Transverse colon (tissue), 4 donors: ENCODE results near the gene RGS3. TPM values are rescaled to one million over a fixed set of nuclear protein-coding genes. Genes with fewer than 3 reads are reported as not detected.

Experiments
- DNase-seq: peaks from one replicate; pipeline ENCODE4 v3.0.0-alpha.2; 2019
- H3K27ac ChIP-seq, 4 donors: fragments of 200-600 bp; sonication (generic); 2 replicates each; pipeline ENCODE4 v1.5.1; 2016 to 2018; ENCODE audit warnings: inconsistent platforms in 4 of 4
- H3K27me3 ChIP-seq: fragments of 200-600 bp; sonication (generic); 2 replicates; pipeline ENCODE4 v1.5.1; 2017; ENCODE audit warnings: inconsistent platforms
- H3K36me3 ChIP-seq, 4 donors: fragments of 200-600 bp; sonication (generic); 2 replicates each; pipeline ENCODE4 v1.5.1; 2017 to 2019; ENCODE audit warnings: inconsistent platforms in 4 of 4
- H3K4me1 ChIP-seq, 4 donors: fragments of 200-600 bp; sonication (generic); 2 replicates each; pipeline ENCODE4 v1.5.1; 2017 to 2020; ENCODE audit warnings: inconsistent platforms in 4 of 4
- H3K4me3 ChIP-seq, 4 donors: fragments of 200-600 bp; sonication (generic); 1 replicate in 1 of 4; 2 replicates in 3 of 4; pipeline versions ENCODE4 v1.5.1 to v1.6.1; 2017 to 2019; ENCODE audit warnings: inconsistent platforms in 4 of 4
- H3K9me3 ChIP-seq, 2 donors: fragments of 200-600 bp; sonication (generic); 2 replicates each; pipeline ENCODE4 v1.5.1; 2017 to 2019; ENCODE audit warnings: inconsistent platforms in 2 of 2
- CTCF ChIP-seq, 5 experiments: fragments of 200-600 bp in 3 of 5; fragments of 450-650 bp in 2 of 5; sonication (generic) in 3 of 5; IDR thresholded peaks; 1 replicate in 2 of 5; 2 replicates in 3 of 5; pipeline ENCODE4 v1.5.1; 2016 to 2017; ENCODE audit warnings: antibody characterized with exemption in 5 of 5, inconsistent platforms in 3 of 5, mild to moderate bottlenecking in 2 of 5, moderate library complexity in 1 of 5
- EP300 ChIP-seq: sonication (generic); formaldehyde crosslinking; IDR thresholded peaks from one replicate; pipeline ENCODE4 v1.6.1; 2017; ENCODE audit warnings: antibody characterized with exemption, low read depth
- POLR2A ChIP-seq: fragments of 450-650 bp; IDR thresholded peaks from one replicate; pipeline ENCODE4 v1.6.1; 2016; ENCODE audit warnings: antibody characterized with exemption, mild to moderate bottlenecking, moderate library complexity
- POLR2AphosphoS5 ChIP-seq, 3 donors: sonication (generic); formaldehyde crosslinking; IDR thresholded peaks; one replicate each; pipeline ENCODE4 v1.6.1; 2016; ENCODE audit warnings: antibody characterized with exemption in 3 of 3
- WGBS, 2 donors: methylation state at CpG; one replicate each; pipeline ENCODE4 v1.1.5; 2018; ENCODE audit warnings: low coverage in 1 of 2; 5-methylcytosine and 5-hydroxymethylcytosine counted together
- in situ Hi-C, 4 donors: fragments of 200-750 bp; cut with MboI; loops; one replicate each; pipeline versions ENCODE4 v1.15.0 to v1.15.1; 2017; ENCODE audit warnings: low sequenced_read_pairs in 3 of 4, low pct_ligation_motif_present in 1 of 4, low pct_unique_long_range_greater_than_20kb in 1 of 4
- intact Hi-C: fragments of 100-400 bp; cut with DNase I; formaldehyde crosslinking; loops from one replicate; pipeline ENCODE4 v1.15.1; 2023; ENCODE audit warnings: low total_unique reads
- total RNA-seq, 4 donors: library from RNA; depleted of rRNA; stranded (reverse); fragments of >200 nt; gene quantifications; one replicate each; pipeline ENCODE4 v1.1.0, GENCODE V29; 2016

The RGS3 gene
- total RNA-seq, 4 donors from 2014 or later: 62.7 to 150 (median 80.9) TPM

- no peak overlapping the region for H3K4me3 ChIP-seq
- TF ChIP-seq POLR2AphosphoS5 (IDR thresholded peaks at IDR 0.05) (no peak), CTCF (IDR thresholded peaks at IDR 0.05) (no peak), EP300 (no peak), POLR2A (no peak)
- in situ Hi-C loops (no loop called here), intact Hi-C loops (no loop called here)
- DNase-seq: peak; percentile 80
- no peaks in the 10 kb centered on the region for H3K9me3 ChIP-seq
- H3K27me3 ChIP-seq: no peaks in the 10 kb centered on the region
- H3K4me1 ChIP-seq: peaks cover 34 to 56% (median 45%) of the 10 kb centered on the region in 4 donors
- 31% methylated on average over 5 of the region's 5 CpGs; no CpG with 5 or more reads in 1 of the 2 donors for WGBS, 2 donors
- H3K27ac ChIP-seq: peak overlapping the region; percentile 75 to 85 (median 80)
- peaks cover 0 to 3% (median 0%) of the 10 kb centered on the region in 4 donors for H3K36me3 ChIP-seq
Observed at GRCh38 chr9:113578882-113579282, 115.4 kb downstream of the RGS3 start.

GRCh38 chr9:113579283-113580040 lies 115.9 kb downstream of the RGS3 start:
- H3K4me3 ChIP-seq: no peak overlapping the region
- H3K36me3 ChIP-seq: peaks cover 0 to 9% (median 2%) of the 10 kb centered on the region in 4 donors
- H3K9me3 ChIP-seq: no peaks in the 10 kb centered on the region
- no peaks in the 10 kb centered on the region for H3K27me3 ChIP-seq
- in situ Hi-C loops (loop anchor here in 2 of 4 donors (5.0 to 10.0 kb wide), 2 partner anchors 125 to 132 kb away; no protein-coding TSS in a partner anchor), intact Hi-C loops (loop anchor here (2.0 kb wide), 1 partner anchor 69 kb away; no protein-coding TSS in a partner anchor)
- DNase-seq: peak; percentile 51
- peak overlapping the region; percentile 75 to 85 (median 80) for H3K27ac ChIP-seq
- WGBS, 2 donors: 34 to 53% methylated on average over 2 to 5 of the region's 5 CpGs
- TF ChIP-seq EP300: no peak
- no peak for TF ChIP-seq POLR2AphosphoS5 (IDR thresholded peaks at IDR 0.05)
- TF ChIP-seq CTCF (IDR thresholded peaks at IDR 0.05): no peak
- no peak for TF ChIP-seq POLR2A
- H3K4me1 ChIP-seq: peaks cover 34 to 56% (median 45%) of the 10 kb centered on the region in 4 donors

GRCh38 chr9:113580041-113580953 lies 116.8 kb downstream of the RGS3 start:
- Histone ChIP-seq H3K4me1 (peaks cover 34 to 56% (median 45%) of the 10 kb centered on the region in 4 donors), H3K27me3 (no peaks in the 10 kb centered on the region), H3K27ac (peak overlapping the region; percentile 75 to 85 (median 80)), H3K9me3 (no peaks in the 10 kb centered on the region), H3K36me3 (peaks cover 0 to 9% (median 2%) of the 10 kb centered on the region in 4 donors), H3K4me3 (no peak overlapping the region)
- intact Hi-C loops (loop anchor here (2.0 kb wide), 1 partner anchor 69 kb away; no protein-coding TSS in a partner anchor), in situ Hi-C loops (loop anchor here in 2 of 4 donors (5.0 to 10.0 kb wide), 2 partner anchors 125 to 133 kb away; no protein-coding TSS in a partner anchor)
- peak; percentile 81 for DNase-seq
- TF ChIP-seq EP300: no peak
- TF ChIP-seq POLR2AphosphoS5 (IDR thresholded peaks at IDR 0.05): peak in 1 of 3 donors; percentile 12
- peak in 1 of 5 experiments; percentile 17 for TF ChIP-seq CTCF (IDR thresholded peaks at IDR 0.05)
- TF ChIP-seq POLR2A: no peak
- WGBS, 2 donors: 43 to 82% methylated on average over 2 to 12 of the region's 12 CpGs
